Neural crest cell (in vitro differentiated cells): ENCODE measurements around the gene PRICKLE2. TPM values are rescaled to one million over a fixed set of nuclear protein-coding genes. Genes with fewer than 3 reads are reported as not detected.
"Not testable (repeated sequence)": the region's sequence is repeated elsewhere in the genome, so short reads cannot be mapped to it uniquely, and the experiment has no call there.

Source experiments
- DNase-seq: peaks from one replicate; pipeline ENCODE4 v3.0.0; 2021; ENCODE audit warnings: low read depth, mixed read lengths, low spot score
- H3K27ac Mint-ChIP-seq: one replicate; pipeline ENCODE4 v1.8.0; 2021; ENCODE audit warnings: mild to moderate bottlenecking, mixed read lengths; ENCODE audit not compliant: unreplicated experiment
- H3K27me3 Mint-ChIP-seq: 2 replicates; pipeline ENCODE4 v1.8.0; 2021; ENCODE audit warnings: low read depth, mild to moderate bottlenecking, mixed read lengths
- H3K36me3 Mint-ChIP-seq: 2 replicates; pipeline ENCODE4 v1.8.0; 2021; ENCODE audit warnings: low read depth, mild to moderate bottlenecking, mixed read lengths
- H3K4me1 Mint-ChIP-seq: 2 replicates; pipeline ENCODE4 v1.8.0; 2021; ENCODE audit warnings: mixed read lengths
- H3K4me3 Mint-ChIP-seq: one replicate; pipeline ENCODE4 v1.8.0; 2021; ENCODE audit warnings: mild to moderate bottlenecking, mixed read lengths
- H3K9me3 Mint-ChIP-seq: 2 replicates; pipeline ENCODE4 v1.8.0; 2021; ENCODE audit warnings: mixed read lengths
- total RNA-seq: library from RNA; stranded (reverse); gene quantifications from 2 replicates; pipeline ENCODE4 v1.2.1, GENCODE V29; 2021
- TF ChIP-seq, protein P1 (sequence below): fragments of 200-600 bp; sonication (generic); conservative IDR thresholded peaks from 2 replicates; pipeline ENCODE4 v1.5.0; 2021; ENCODE audit warnings: antibody characterized with exemption, mild to moderate bottlenecking

The PRICKLE2 gene
- total RNA-seq, 1 donor from 2014 or later: 11.8 TPM

GRCh38 chr3:64095802-64096201, 129.5 kb downstream of the PRICKLE2 start:
- Mint-ChIP-seq H3K4me1 (peaks cover 24% of the 10 kb centered on the region), H3K27me3 (no peaks in the 10 kb centered on the region), H3K9me3 (no peaks in the 10 kb centered on the region), H3K4me3 (no peak overlapping the region), H3K36me3 (peaks cover 6% of the 10 kb centered on the region), H3K27ac (no peak overlapping the region)
- TF ChIP-seq, protein P1, sequence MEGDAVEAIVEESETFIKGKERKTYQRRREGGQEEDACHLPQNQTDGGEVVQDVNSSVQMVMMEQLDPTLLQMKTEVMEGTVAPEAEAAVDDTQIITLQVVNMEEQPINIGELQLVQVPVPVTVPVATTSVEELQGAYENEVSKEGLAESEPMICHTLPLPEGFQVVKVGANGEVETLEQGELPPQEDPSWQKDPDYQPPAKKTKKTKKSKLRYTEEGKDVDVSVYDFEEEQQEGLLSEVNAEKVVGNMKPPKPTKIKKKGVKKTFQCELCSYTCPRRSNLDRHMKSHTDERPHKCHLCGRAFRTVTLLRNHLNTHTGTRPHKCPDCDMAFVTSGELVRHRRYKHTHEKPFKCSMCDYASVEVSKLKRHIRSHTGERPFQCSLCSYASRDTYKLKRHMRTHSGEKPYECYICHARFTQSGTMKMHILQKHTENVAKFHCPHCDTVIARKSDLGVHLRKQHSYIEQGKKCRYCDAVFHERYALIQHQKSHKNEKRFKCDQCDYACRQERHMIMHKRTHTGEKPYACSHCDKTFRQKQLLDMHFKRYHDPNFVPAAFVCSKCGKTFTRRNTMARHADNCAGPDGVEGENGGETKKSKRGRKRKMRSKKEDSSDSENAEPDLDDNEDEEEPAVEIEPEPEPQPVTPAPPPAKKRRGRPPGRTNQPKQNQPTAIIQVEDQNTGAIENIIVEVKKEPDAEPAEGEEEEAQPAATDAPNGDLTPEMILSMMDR: no peak
- DNase-seq: no peak

GRCh38 chr3:64094713-64095079, 130.6 kb downstream of the PRICKLE2 start:
- Mint-ChIP-seq H3K4me3 (no peak overlapping the region), H3K36me3 (peaks cover 6% of the 10 kb centered on the region), H3K27me3 (no peaks in the 10 kb centered on the region), H3K27ac (no peak overlapping the region), H3K4me1 (peaks cover 24% of the 10 kb centered on the region), H3K9me3 (peaks cover 2% of the 10 kb centered on the region)
- DNase-seq: no peak
- TF ChIP-seq, protein P1: no peak

GRCh38 chr3:64093825-64094712, 131.2 kb downstream of the PRICKLE2 start:
- Mint-ChIP-seq H3K27me3 (no peaks in the 10 kb centered on the region), H3K27ac (no peak overlapping the region), H3K9me3 (peaks cover 2% of the 10 kb centered on the region), H3K4me3 (no peak overlapping the region), H3K36me3 (peaks cover 5% of the 10 kb centered on the region), H3K4me1 (peaks cover 24% of the 10 kb centered on the region)
- TF ChIP-seq, protein P1: no peak
- DNase-seq: no peak

GRCh38 chr3:64093211-64093610, 132.1 kb downstream of the PRICKLE2 start:
- Mint-ChIP-seq H3K4me1 (peaks cover 24% of the 10 kb centered on the region), H3K27me3 (no peaks in the 10 kb centered on the region)
- TF ChIP-seq, protein P1: no peak

GRCh38 chr3:64091501-64091900, 133.8 kb downstream of the PRICKLE2 start:
- TF ChIP-seq, protein P1: no peak
- Mint-ChIP-seq H3K9me3 (peaks cover 2% of the 10 kb centered on the region), H3K27me3 (no peaks in the 10 kb centered on the region), H3K36me3 (no peaks in the 10 kb centered on the region), H3K4me1 (peaks cover 28% of the 10 kb centered on the region), H3K4me3 (no peak overlapping the region), H3K27ac (no peak overlapping the region)
- no peak for DNase-seq

More at GRCh38 chr3:64093211-64093610, 132.1 kb downstream of the PRICKLE2 start:
- Mint-ChIP-seq H3K4me3 (no peak overlapping the region), H3K9me3 (peaks cover 2% of the 10 kb centered on the region), H3K36me3 (no peaks in the 10 kb centered on the region), H3K27ac (no peak overlapping the region)
- no peak for DNase-seq

DNA sequence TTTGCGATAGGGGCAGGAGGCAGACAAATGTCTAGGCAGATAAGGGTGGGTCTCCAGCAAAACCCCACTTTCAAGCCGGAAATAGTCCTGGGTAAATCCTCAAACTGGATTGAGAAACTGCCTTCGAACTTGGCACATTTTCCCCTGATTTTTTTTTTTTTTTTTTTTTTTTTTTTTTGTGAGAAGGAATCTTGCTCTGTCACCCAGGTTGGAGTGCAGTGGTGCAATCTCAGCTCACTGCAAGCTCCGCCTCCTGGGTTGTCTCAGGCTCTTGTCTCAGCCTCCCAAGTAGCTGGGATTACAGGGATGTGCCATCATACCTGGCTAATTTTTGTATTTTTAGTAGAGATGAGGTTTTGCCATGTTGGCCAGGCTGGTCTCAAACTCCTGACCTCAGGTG, 135.9 kb downstream of the PRICKLE2 start:
- not testable (repeated sequence) for H3K27ac Mint-ChIP-seq, H3K27me3 Mint-ChIP-seq, H3K36me3 Mint-ChIP-seq, H3K4me3 Mint-ChIP-seq, H3K9me3 Mint-ChIP-seq, DNase-seq
- H3K4me1 Mint-ChIP-seq: peaks cover 23% of the 10 kb centered on the region
